NCI-H82 (cell line): Measurements from ENCODE around the gene HORMAD2.

Source experiments
- DNase-seq: peaks from one replicate; lab custom pipeline; 2025; lab: John Stamatoyannopoulos, UW

The HORMAD2 gene

DNA sequence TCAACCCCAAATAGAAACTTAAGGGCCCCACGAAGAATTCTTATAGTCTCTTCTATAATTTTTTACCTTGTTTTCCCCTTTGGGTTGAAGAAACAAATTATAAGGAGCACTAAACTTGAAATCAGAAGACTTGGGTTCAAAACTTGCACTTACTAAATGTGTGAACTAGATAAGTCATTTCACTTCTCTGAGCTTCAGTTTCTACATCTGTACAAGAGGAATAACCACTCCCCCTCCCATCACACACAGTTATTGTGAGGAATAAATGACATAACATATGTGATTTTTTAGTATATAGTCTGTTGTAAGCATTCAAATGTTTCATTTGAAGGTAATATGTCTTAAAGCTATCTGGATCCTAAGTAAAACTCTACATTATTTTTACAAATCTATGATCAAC, 87.5 kb downstream of the HORMAD2 start:
- no peak for DNase-seq

DNA sequence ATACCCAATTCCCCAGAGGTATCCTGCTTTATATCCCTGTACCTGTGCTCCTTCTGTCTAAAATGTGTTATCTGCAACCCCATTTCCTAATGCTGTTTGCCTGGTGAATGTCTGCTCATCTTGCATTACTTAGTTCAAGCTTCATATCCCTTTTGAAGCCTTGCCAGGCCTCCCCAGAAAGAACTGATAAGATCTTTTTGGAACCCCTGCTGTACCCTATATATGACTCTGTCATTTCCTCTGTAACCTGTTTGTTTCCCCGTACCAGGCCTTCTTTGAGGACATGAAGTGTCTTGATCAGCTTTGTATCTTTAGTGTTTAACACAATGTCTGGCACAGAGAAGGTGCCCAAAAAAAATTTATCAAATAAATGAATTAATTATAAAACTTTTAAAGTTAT, 88.7 kb downstream of the HORMAD2 start:
- DNase-seq, result no peak

GRCh38 chr22:30170129-30170528, 89.9 kb downstream of the HORMAD2 start:
- no peak for DNase-seq

GRCh38 chr22:30171008-30171407, 90.7 kb downstream of the HORMAD2 start:
- no peak for DNase-seq

- no peak for DNase-seq
Observed at GRCh38 chr22:30175690-30176288, 95.5 kb downstream of the HORMAD2 start.

DNA sequence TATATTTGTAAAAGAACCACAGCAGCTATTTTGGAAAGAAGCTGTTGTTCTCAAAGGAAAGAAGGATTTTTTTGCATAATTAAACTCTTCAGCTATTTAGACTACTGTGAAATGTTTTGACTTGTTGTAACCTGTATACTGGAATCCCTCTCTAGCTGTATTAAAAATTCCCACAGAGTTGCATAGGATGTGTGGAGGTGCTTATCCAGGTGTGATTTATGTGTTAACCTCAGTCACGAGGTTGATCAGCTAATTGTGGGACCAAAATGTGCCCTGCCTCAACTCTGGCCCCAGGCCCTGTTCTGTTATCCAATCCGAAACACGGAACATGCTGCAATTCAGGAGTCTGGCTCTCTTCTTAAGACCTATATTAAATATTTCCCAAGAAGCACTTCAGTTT, 96.2 kb downstream of the HORMAD2 start:
- no peak for DNase-seq

DNA sequence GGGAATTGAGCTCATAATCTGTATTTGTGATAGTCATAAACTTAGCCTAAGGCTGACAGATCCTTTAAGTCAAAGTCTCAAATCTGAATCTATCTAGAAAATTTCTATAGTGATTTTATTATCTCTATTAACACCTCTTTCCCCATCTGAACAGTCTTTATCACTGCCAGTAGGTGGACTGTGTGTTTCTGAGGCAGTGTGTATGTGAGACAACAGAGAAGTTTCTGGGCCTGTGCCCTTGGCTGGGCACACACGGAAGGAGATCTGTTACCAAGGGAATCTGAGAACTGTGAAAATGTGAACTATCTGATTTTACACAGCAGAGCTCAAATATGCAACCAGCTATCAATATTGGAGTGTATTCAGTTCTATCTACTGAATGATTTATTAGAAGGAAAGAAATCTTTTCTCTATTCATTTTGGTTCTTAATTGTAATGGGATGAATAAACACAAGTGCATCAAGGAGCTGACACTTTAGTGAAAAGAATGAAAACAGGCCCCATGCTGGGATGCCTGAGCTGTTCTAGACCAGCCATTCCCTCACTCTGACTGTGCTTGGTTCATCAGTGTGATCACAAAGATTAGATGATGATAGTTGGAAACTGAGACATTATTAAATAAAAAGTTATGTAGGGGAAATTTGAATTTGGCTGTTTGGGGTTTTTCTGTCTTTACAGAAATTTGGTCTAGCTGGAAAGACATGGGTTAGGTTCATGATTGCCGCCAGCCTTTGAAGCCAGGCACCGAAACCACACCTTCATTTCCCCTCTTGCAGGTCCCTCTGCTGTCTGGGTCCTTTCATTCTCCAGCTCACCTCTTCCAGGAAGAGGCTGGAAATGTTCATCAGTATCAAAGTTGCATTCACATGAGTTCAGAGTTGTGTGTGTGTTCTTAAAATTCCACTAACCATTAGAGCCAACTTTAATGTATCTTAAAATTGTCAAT, 98.2 kb downstream of the HORMAD2 start:
- no peak for DNase-seq

GRCh38 chr22:30180616-30181015, 100.4 kb downstream of the HORMAD2 start:
- no peak for DNase-seq

DNA sequence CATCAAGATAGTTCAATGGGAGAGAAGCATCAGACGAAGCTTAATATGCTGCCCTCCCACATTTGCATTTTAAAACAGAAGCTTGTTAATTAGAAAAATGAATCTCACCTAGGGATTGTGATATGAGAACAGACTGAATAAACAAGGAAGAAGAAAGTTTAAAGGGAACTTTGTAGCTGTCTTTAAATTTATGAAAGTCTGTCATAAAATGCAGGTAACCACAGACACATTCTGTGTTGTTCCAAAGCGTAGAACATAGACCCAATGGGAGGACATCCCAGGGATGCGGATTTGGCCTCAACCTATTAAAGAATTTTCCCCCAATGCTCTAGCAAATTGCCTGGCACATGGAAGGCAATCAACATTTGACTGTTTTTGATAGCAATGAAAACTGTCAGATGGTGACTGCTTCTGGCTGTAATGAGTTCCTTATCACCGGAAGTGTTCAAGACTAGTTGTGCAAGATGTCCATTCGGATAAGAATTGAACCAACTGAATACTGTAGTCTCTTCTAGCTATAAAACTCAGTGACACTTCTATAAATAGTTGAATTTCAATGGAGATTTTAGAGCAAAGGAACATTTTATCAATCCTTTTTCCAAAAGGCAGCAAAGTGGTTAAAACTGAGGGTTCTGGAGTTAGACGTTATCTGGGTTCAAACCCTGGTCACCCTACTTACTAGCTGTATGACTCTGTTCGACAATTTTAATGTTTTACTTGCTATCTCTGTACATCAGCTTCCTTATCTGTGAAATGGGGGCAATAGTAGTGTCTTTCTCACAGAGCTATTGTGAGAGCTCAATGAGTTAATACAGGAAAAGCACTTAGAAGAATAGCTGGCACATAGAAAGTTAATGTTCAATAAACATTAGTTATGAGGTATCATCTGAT, 101.4 kb downstream of the HORMAD2 start:
- DNase-seq, result no peak

DNA sequence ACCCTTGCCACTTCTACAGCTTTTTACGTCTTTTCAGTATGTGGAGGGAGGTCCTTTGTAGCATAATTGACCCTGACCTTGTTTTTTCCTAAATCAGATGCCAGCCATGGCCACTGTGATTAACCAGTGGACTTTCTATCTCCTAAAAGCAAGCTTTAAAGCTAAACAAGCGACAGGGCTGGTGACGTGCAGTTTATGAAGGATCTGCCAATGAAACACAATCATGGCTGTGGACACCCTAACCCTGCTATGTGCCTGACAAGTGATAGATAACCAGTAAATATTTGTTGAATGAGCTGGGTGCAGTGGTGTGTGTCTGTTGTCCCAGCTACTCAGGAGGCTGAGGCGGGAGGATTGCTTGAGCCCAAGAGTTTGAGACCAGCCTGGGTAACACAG, 102.1 kb downstream of the HORMAD2 start:
- no peak for DNase-seq

DNA sequence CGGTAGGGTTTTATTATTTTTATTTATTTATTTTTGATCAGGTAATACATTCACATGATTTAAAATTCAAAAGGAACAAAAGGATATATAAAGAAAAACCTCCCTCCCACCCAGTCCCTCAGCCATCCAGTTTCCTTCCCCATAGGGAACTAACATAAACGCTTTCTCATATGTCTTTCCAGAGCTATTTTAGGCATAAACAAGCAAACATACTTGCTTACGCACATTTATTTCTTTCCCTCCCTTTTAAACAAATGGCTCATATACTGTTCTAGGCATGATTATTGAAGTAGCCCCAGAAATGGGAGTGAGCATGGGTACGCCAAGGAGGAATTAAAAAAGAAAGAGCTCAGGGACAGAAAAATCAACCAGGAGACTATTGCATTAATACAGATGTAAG, 102.6 kb downstream of the HORMAD2 start:
- DNase-seq, result no peak

DNA sequence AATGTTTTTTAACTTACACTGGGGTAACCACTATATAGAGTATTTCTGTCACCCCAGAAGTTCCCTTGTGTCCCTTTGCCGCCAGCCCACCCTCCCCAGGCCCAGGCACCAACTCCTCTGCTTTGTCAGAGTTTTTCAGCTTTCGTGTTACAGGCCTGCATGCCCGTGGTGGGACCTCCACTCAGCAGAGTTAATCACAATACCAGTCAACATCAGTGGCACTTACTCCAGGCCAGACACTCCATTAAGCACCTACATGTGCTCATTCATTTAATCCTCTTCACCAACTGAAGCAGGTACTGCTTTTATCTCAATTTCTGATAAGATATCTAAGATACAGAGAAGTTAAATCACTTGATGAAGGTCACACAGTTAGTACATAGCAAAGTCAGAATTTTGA, 103.0 kb downstream of the HORMAD2 start:
- peak; percentile 65 for DNase-seq

- no peak for DNase-seq
Observed at GRCh38 chr22:30183861-30184278, 103.6 kb downstream of the HORMAD2 start.

GRCh38 chr22:30185129-30185528, 104.9 kb downstream of the HORMAD2 start:
- no peak for DNase-seq

- DNase-seq, result no peak
Observed at GRCh38 chr22:30185549-30185948, 105.3 kb downstream of the HORMAD2 start.

DNA sequence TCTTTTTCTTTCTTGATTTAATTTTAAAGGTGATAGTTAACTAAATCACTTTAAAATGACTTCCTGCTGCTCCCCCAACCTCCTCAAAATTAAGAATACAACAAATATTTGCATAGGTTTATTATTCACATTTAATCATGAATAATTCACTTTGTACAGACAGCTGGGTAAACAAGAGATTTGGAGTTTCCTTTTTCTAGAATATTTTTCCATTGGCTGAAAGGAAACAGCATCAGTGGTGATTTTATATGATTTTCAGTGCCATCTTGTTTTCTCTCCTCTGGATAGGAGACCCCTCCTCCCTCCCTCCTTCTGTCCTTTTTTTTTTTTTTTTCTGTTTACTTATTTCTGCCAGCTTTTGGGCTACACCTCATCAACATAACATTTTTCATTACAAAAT, 105.8 kb downstream of the HORMAD2 start:
- DNase-seq, result no peak

GRCh38 chr22:30186510-30186909, 106.2 kb downstream of the HORMAD2 start:
- no peak for DNase-seq

DNA sequence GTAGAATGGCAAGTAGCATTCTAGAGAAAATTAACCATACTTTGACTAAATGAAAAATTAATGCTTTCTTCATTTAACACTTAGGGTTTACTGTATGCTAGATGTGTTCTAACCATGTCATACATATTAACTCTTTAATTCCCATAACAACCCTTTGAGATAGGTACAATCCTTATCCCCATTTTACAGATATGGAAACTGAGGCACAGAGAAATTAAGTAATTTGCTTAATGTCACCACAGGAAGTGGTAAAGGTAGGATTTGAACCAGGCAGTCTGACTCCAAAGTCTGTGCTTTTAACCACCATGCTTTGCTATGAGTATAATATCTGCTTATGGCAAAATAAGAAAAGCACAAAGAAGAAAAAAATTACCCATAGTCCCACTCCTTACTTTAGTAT, 106.8 kb downstream of the HORMAD2 start:
- DNase-seq, result no peak

- no peak for DNase-seq
Observed at GRCh38 chr22:30187529-30188407, 107.5 kb downstream of the HORMAD2 start.

DNA sequence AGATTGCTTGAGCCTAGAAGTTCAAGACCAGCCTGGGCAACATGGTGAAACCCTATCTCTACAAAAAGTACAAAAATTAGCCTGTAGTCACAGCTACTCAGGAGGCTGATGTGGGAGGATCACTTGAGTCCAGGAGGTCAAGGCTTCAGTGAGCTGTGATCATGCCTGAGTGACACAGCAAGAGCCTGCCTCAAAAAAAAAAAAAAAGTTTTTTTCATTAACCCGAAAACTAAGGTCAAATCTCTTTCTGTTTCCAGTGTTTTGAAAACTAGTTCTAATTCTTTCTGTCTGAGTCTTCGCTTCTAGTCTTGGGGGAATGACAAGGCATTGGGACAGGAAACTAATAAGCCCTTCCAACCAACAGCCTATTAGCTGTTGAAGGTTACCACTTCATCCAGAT, 108.6 kb downstream of the HORMAD2 start:
- no peak for DNase-seq

DNA sequence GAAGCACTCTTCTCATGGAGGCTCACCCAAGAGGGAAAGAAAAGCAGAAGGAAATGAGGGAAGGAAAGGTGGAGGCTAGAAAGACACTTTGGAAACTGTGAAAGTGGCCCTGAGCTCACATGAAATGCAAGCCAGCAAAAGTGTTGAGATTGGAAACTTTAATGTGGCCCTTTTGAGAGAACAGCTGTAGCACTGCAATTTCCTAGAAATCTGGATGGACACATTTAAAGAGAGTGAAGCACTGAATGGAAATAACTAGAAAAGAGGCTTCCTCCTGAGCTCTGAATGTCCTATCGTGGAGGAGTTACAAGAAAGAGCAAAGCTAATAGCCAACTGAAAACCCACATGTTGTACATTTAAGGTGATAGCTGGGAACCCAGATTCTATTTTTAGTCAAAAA, 110.3 kb downstream of the HORMAD2 start:
- no peak for DNase-seq
